Prostate gland (tissue), 2 donors: ENCODE measurements around the gene TIA1. TPM values are rescaled to one million over a fixed set of nuclear protein-coding genes. Genes with fewer than 3 reads are reported as not detected.
"Not testable (repeated sequence)": the region's sequence is repeated elsewhere in the genome, so short reads cannot be mapped to it uniquely, and the experiment has no call there.

ENCODE experiments used
- DNase-seq: peaks from one replicate; pipeline ENCODE4 v3.0.0-alpha.2; 2019; ENCODE audit warnings: low spot score
- H3K27ac ChIP-seq, 2 donors: fragments of 200-600 bp; sonication (generic); 2 replicates each; pipeline ENCODE4 v1.5.1; 2017 to 2019
- H3K27me3 ChIP-seq: fragments of 200-600 bp; sonication (generic); replicated peaks from 2 replicates; pipeline ENCODE4 v1.5.1; 2019; ENCODE audit not compliant: insufficient read depth
- H3K36me3 ChIP-seq, 2 donors: fragments of 200-600 bp; sonication (generic); 1 replicate in 1 of 2; 2 replicates in 1 of 2; pipeline versions ENCODE4 v1.5.1 to v1.8.1; 2017 to 2019
- H3K4me1 ChIP-seq: fragments of 200-600 bp; sonication (generic); replicated peaks from 2 replicates; pipeline ENCODE4 v1.5.1; 2019
- H3K4me3 ChIP-seq, 2 donors: fragments of 200-600 bp; sonication (generic); 2 replicates each; pipeline ENCODE4 v1.5.1; 2017 to 2019
- H3K9me3 ChIP-seq: fragments of 200-600 bp; sonication (generic); 2 replicates; pipeline ENCODE4 v1.5.1; 2017
- CTCF ChIP-seq, 4 experiments: fragments of 200-600 bp in 2 of 4; fragments of 450-650 bp in 2 of 4; sonication (generic) in 2 of 4; IDR thresholded peaks; 1 replicate in 3 of 4; 2 replicates in 1 of 4; pipeline ENCODE4 v1.5.1; 2016 to 2019; ENCODE audit warnings: antibody characterized with exemption in 4 of 4, mild to moderate bottlenecking in 2 of 4, moderate library complexity in 2 of 4
- POLR2A ChIP-seq: fragments of 450-650 bp; IDR thresholded peaks from one replicate; pipeline ENCODE4 v1.6.1; 2016; ENCODE audit warnings: antibody characterized with exemption, mild to moderate bottlenecking
- POLR2AphosphoS5 ChIP-seq: sonication (generic); formaldehyde crosslinking; IDR thresholded peaks from one replicate; pipeline ENCODE4 v1.6.1; 2017; ENCODE audit warnings: antibody characterized with exemption
- WGBS: methylation state at CpG from one replicate; pipeline ENCODE4 v1.1.5; 2018; 5-methylcytosine and 5-hydroxymethylcytosine counted together
- intact Hi-C: fragments of 100-400 bp; cut with DNase I; formaldehyde crosslinking; loops from one replicate; pipeline ENCODE4 v1.14.2; 2022
- total RNA-seq, 2 donors: library from RNA; depleted of rRNA; stranded (reverse); fragments of >200 nt; gene quantifications; one replicate each; pipeline ENCODE4 v1.1.0, GENCODE V29; 2016

TIA1 gene
- total RNA-seq, 2 donors from 2014 or later: 65.3 to 100 TPM

GRCh38 chr2:70242552-70242951, 5.9 kb downstream of the TIA1 start:
- Histone ChIP-seq H3K9me3 (no peaks in the 10 kb centered on the region), H3K4me3 (no peak overlapping the region), H3K27ac (no peak overlapping the region), H3K4me1 (no peaks in the 10 kb centered on the region), H3K36me3 (no peaks in the 10 kb centered on the region), H3K27me3 (no peaks in the 10 kb centered on the region)
- intact Hi-C loops: loop anchor here (10.0 kb wide), 1 partner anchor 158 kb away; the partner anchor contains the start of gene PCBP1
- no peak for TF ChIP-seq POLR2AphosphoS5
- TF ChIP-seq POLR2A: no peak
- no peak for TF ChIP-seq CTCF (IDR thresholded peaks at IDR 0.05)
- WGBS: 72% methylated on average over 4 of the region's 4 CpGs
- DNase-seq: no peak

DNA sequence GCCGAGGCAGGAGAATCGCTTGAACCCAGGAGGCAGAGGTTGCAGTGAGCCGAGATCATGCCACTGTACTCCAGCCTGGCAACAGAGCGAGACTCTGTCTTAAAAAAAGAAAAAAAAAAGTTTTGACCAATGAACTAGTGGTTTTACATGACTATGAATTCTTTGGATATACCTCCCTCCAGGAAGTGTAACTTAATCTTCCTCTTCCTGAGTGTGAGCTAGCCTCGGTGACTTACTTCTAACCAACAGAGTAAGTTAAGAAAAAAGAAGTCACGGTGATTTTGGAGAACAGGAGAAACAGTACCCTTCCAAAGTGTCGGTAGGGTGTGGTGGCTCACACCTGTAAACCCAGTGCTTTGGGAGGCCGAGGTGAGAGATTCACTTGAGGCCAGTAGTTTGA, 7.1 kb downstream of the TIA1 start:
- Histone ChIP-seq H3K36me3 (no peaks in the 10 kb centered on the region), H3K27me3 (no peaks in the 10 kb centered on the region), H3K27ac (no peak overlapping the region), H3K9me3 (no peaks in the 10 kb centered on the region), H3K4me3 (no peak overlapping the region), H3K4me1 (no peaks in the 10 kb centered on the region)
- intact Hi-C loops: loop anchor here (10.0 kb wide), 1 partner anchor 157 kb away; the partner anchor contains the start of gene PCBP1
- DNase-seq: no peak
- 91% methylated on average over 8 of the region's 8 CpGs for WGBS
- TF ChIP-seq POLR2AphosphoS5: no peak

- DNase-seq: no peak
- Histone ChIP-seq H3K4me1 (no peaks in the 10 kb centered on the region), H3K27me3 (no peaks in the 10 kb centered on the region), H3K27ac (no peak overlapping the region), H3K4me3 (no peak overlapping the region), H3K9me3 (no peaks in the 10 kb centered on the region), H3K36me3 (no peaks in the 10 kb centered on the region)
- intact Hi-C loops: loop anchor here (10.0 kb wide), 1 partner anchor 156 kb away; the partner anchor contains the start of gene PCBP1
- WGBS: 88% methylated on average over 3 of the region's 3 CpGs
- TF ChIP-seq CTCF (IDR thresholded peaks at IDR 0.05) (no peak), POLR2A (no peak), POLR2AphosphoS5 (no peak)
These were observed 7.8 kb downstream of the TIA1 start for GRCh38 chr2:70240599-70240998.

DNA sequence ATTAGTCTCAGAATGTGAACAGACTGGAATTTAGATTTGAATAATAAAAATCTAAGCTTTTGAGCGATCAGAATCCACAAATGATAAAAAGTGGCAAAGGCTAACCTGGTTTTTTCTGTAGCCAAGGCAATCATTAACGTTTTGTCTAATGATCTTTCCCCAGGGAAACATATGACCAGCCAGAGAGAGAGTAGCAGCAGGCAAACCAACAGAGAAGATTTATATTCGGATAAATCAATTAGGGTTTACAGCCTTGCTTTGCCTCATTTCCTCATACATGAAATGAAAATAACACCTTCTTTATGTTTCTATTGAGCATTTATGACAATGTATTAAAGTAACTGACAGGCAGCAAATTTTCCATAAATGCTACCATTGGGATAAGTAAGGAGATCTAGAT, 14.5 kb downstream of the TIA1 start:
- Histone ChIP-seq H3K36me3 (peaks cover 4 to 6% of the 10 kb centered on the region in 2 donors), H3K9me3 (no peaks in the 10 kb centered on the region), H3K4me3 (no peak overlapping the region), H3K4me1 (no peaks in the 10 kb centered on the region), H3K27me3 (no peaks in the 10 kb centered on the region), H3K27ac (no peak overlapping the region)
- WGBS: 75% methylated on average over 3 of the region's 3 CpGs
- intact Hi-C loops: no loop called here
- no peak for DNase-seq
- TF ChIP-seq POLR2A: no peak
- TF ChIP-seq POLR2AphosphoS5: no peak
- no peak for TF ChIP-seq CTCF (IDR thresholded peaks at IDR 0.05)

DNA sequence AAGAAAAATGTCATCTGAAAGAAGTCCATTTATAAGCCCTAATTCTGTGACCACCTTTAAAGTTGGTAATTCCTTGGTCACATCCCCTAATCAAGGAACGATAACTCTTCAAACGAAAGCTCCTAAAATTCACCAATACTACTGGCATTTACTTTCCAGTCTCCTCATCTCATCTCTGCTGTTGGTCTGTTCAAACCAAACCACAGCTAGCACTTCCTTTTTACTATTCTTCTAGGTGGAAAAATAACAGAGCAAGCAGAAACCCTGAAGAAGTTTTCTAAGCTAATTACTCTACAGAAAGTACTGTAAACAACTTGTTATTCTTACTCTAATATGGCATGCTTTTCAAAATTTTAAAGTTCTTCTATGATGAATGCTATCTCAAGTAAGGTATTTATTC, 21.6 kb downstream of the TIA1 start:
- 88% methylated on average over 2 of the region's 2 CpGs for WGBS
- H3K27me3 ChIP-seq: no peaks in the 10 kb centered on the region
- peaks cover 0 to 6% of the 10 kb centered on the region in 2 donors for H3K36me3 ChIP-seq
- H3K27ac ChIP-seq: no peak overlapping the region
- intact Hi-C loops: no loop called here
- H3K9me3 ChIP-seq: no peaks in the 10 kb centered on the region
- H3K4me1 ChIP-seq: no peaks in the 10 kb centered on the region
- no peak for DNase-seq
- no peak overlapping the region for H3K4me3 ChIP-seq
- no peak for TF ChIP-seq CTCF (IDR thresholded peaks at IDR 0.05)
- TF ChIP-seq POLR2A: no peak
- TF ChIP-seq POLR2AphosphoS5: no peak

DNA sequence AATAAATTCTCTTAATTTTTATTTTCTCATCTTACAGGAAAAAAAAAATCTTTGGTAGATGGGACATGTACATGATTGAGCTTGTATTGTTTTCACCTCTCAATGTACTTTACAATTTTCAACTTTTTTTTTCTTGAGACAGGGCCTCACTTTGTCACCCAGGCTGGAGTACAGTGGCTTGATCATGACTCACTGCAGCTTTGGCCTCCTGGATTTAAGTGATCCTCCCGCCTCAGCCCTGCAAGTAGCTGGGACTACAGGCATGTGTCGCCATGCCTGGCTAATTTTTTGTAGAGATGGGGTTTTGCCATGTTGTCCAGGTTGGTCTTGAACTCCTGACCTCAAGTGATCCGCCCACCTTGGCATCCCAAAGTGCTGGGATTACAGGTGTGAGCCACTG, 25.1 kb downstream of the TIA1 start:
- H3K4me1 ChIP-seq, H3K9me3 ChIP-seq, H3K27ac ChIP-seq, DNase-seq, H3K4me3 ChIP-seq, intact Hi-C loops, H3K27me3 ChIP-seq, H3K36me3 ChIP-seq: not testable (repeated sequence)
- 90% methylated on average over 3 of the region's 3 CpGs for WGBS
